Psoas muscle (tissue), 8 donors: ENCODE data around the gene HOXD9. TPM values are rescaled to one million over a fixed set of nuclear protein-coding genes. Genes with fewer than 3 reads are reported as not detected.

ENCODE experiments used
- ATAC-seq, 4 donors: fragments of 200-7000 bp; cut with Tn5 transposase; one replicate each; pipeline ENCODE4 v1.9.1; 2020; ENCODE audit warnings: moderate library complexity in 3 of 4, mild to moderate bottlenecking in 2 of 4
- DNase-seq, 2 donors: peaks; one replicate each; pipeline ENCODE4 v3.0.0-alpha.2; 2020
- H3K27ac ChIP-seq: fragments of 200-600 bp; one replicate; pipeline ENCODE4 v1.8.0; 2022
- H3K27me3 ChIP-seq, 3 donors: fragments of 200-600 bp in 1 of 3; one replicate each; pipeline versions ENCODE4 v1.6.1 to v1.8.0; 2013 to 2022; ENCODE audit warnings: low read length in 2 of 3, mild to moderate bottlenecking in 2 of 3, moderate library complexity in 1 of 3; ENCODE audit not compliant: insufficient read depth in 3 of 3
- H3K36me3 ChIP-seq, 2 donors: fragments of 200-600 bp in 1 of 2; one replicate each; pipeline versions ENCODE4 v1.6.1 to v1.8.0; 2013 to 2022; ENCODE audit warnings: low read depth in 1 of 2, mild to moderate bottlenecking in 1 of 2, moderate library complexity in 1 of 2; ENCODE audit not compliant: insufficient read depth in 1 of 2
- H3K4me1 ChIP-seq: fragments of 200-600 bp; one replicate; pipeline ENCODE4 v1.8.0; 2022
- H3K4me3 ChIP-seq: fragments of 200-600 bp; one replicate; pipeline ENCODE4 v1.8.0; 2022; ENCODE audit warnings: mild to moderate bottlenecking
- H3K9me3 ChIP-seq: fragments of 200-600 bp; one replicate; pipeline ENCODE4 v1.8.0; 2022
- WGBS, 3 donors: extraction: QIAGEN DNeasy Blood & Tissue Kit; methylation state at CpG; one replicate each; pipeline versions ENCODE4 v1.1.6 to v1.1.7; 2013; 5-methylcytosine and 5-hydroxymethylcytosine counted together
- intact Hi-C, 2 donors: fragments of 100-400 bp; cut with DNase I; formaldehyde crosslinking; loops; one replicate each; pipeline versions ENCODE4 v1.11.0 to v1.14.2; 2022
- polyA plus RNA-seq, 3 donors: library from polyadenylated mRNA; stranded (reverse); fragments of 200-250 nt; gene quantifications; one replicate each; pipeline ENCODE4 v1.2.3, GENCODE V29; 2013
- total RNA-seq, 4 donors: library from RNA; stranded (reverse); fragmentation: NEBNext Ultra II Directional in 2 of 4; extraction: Animal tissue kit (Norgen Biotek cat#: 25700) in 2 of 4; gene quantifications; one replicate each; pipeline versions ENCODE4 v1.2.1 to v1.2.4, GENCODE V29; 2021 to 2023
- TF ChIP-seq, protein P1 (sequence below): fragments of 200-600 bp; IDR thresholded peaks from one replicate; pipeline ENCODE4 v1.8.0; 2022; ENCODE audit warnings: antibody characterized with exemption
- donor health status: healthy with polysubstance abuse.
- donor health status: DM: no; HTN: no; CAD: no; lungs with moderate emphysema.
- donor health status: Bipolar disorder and iron deficiency.
- donor health status: healthy.
- donor health status: DM: yes; HTN: yes; CAD: no.
- donor health status: DM: no; HTN: no; CAD: no.
- donor health status: DM: no; HTN: no; CAD: no.
- donor health status: DM: yes; HTN: yes; CAD: no.

HOXD9 gene
- total and polyA plus RNA-seq, 7 donors = 0.43 to 4.4 (median 1.7) TPM

DNA sequence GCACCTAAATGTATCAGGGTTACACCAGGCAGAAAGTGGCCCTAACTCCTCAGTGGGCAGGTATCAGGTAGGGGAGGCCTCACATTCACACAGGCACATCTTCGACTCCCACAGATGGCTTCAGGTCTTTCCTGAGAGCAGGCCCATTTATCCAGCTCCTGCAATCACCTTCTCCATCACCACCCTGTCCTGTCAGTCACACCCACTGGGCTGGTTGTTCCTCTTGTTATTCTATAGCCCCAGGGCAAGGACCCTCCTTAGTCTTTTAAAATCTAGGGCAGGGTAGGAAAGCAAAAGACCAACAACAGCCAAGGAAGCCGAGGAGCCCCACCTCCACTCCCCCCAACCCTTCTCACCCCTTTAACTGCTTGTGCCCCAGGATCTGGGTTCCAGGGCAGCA, 19.8 kb downstream of the HOXD9 start:
- intact Hi-C loops = loop anchor here (5.0 kb wide), 4 partner anchors 130 to 495 kb away; no protein-coding TSS in a partner anchor
- DNase-seq (no peak), ATAC-seq (no peak)
- Histone ChIP-seq H3K9me3 (no peaks in the 10 kb centered on the region), H3K27me3 (no peaks in the 10 kb centered on the region), H3K36me3 (no peaks in the 10 kb centered on the region), H3K4me3 (no peak overlapping the region), H3K4me1 (peaks cover 21% of the 10 kb centered on the region), H3K27ac (no peak overlapping the region)
- TF ChIP-seq, protein P1, sequence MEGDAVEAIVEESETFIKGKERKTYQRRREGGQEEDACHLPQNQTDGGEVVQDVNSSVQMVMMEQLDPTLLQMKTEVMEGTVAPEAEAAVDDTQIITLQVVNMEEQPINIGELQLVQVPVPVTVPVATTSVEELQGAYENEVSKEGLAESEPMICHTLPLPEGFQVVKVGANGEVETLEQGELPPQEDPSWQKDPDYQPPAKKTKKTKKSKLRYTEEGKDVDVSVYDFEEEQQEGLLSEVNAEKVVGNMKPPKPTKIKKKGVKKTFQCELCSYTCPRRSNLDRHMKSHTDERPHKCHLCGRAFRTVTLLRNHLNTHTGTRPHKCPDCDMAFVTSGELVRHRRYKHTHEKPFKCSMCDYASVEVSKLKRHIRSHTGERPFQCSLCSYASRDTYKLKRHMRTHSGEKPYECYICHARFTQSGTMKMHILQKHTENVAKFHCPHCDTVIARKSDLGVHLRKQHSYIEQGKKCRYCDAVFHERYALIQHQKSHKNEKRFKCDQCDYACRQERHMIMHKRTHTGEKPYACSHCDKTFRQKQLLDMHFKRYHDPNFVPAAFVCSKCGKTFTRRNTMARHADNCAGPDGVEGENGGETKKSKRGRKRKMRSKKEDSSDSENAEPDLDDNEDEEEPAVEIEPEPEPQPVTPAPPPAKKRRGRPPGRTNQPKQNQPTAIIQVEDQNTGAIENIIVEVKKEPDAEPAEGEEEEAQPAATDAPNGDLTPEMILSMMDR = no peak
- WGBS, 3 donors = 80 to 92% (median 84%) methylated on average over 2 of the region's 2 CpGs

- ATAC-seq (no peak), DNase-seq (no peak)
- H3K27me3 ChIP-seq = no peaks in the 10 kb centered on the region
- H3K27ac ChIP-seq = no peak overlapping the region
- H3K36me3 ChIP-seq = peaks cover 0 to 11% of the 10 kb centered on the region in 2 donors
- H3K4me3 ChIP-seq = no peak overlapping the region
- no peaks in the 10 kb centered on the region for H3K9me3 ChIP-seq
- peaks cover 9% of the 10 kb centered on the region for H3K4me1 ChIP-seq
- TF ChIP-seq, protein P1 = no peak
- intact Hi-C loops = no loop called here
- WGBS, 3 donors = 86 to 92% (median 90%) methylated on average over 4 of the region's 4 CpGs
Observed at GRCh38 chr2:176145085-176145969, 22.8 kb downstream of the HOXD9 start.

DNA sequence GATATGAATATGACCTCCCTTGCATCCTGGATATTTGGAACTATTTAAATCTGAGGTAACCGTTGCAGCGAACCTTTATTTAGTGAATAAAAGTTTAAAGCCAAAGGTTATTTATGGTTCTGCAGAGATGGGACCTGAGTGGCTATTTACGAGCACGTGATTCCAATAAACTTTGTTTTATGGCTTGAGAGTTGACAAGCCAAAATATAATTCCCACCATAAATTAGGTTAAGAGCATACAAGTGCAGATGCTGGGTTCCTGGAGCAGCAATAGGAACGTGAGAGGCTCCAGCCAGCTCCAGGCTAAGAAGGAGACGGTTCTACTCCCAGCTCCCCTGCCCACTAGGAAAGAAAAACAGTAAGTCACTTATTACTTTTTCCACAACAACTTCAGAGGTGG, 23.6 kb downstream of the HOXD9 start:
- no peak for DNase-seq
- H3K9me3 ChIP-seq = no peaks in the 10 kb centered on the region
- H3K4me1 ChIP-seq = peaks cover 9% of the 10 kb centered on the region
- H3K27ac ChIP-seq = no peak overlapping the region
- WGBS, 3 donors = 24 to 47% (median 26%) methylated on average over 6 of the region's 6 CpGs
- no peaks in the 10 kb centered on the region for H3K27me3 ChIP-seq
- ATAC-seq = no peak
- H3K36me3 ChIP-seq = peaks cover 0 to 12% of the 10 kb centered on the region in 2 donors
- intact Hi-C loops = no loop called here
- H3K4me3 ChIP-seq = no peak overlapping the region
- TF ChIP-seq, protein P1 = no peak

- Histone ChIP-seq H3K36me3 (peaks cover 0 to 12% of the 10 kb centered on the region in 2 donors), H3K9me3 (no peaks in the 10 kb centered on the region), H3K4me3 (no peak overlapping the region), H3K4me1 (peaks cover 9% of the 10 kb centered on the region), H3K27me3 (no peaks in the 10 kb centered on the region), H3K27ac (no peak overlapping the region)
- DNase-seq (no peak), ATAC-seq (no peak)
- TF ChIP-seq, protein P1 = no peak
- intact Hi-C loops = no loop called here
Observed at GRCh38 chr2:176146645-176147044, 24.1 kb downstream of the HOXD9 start.
